H1 (cell line): Measurements from ENCODE around the gene LMO4. TPM values are rescaled to one million over a fixed set of nuclear protein-coding genes. Genes with fewer than 3 reads are reported as not detected.

ENCODE experiments used
- CTCF ChIA-PET: fragments of 300-600 bp; sonication (Branson Sonifier 250); formaldehyde crosslinking; loops from one replicate; lab custom pipeline; 2021; ENCODE audit not compliant: partially characterized antibody; lab: Charles Lee
- POLR2A ChIA-PET: fragments of 300-600 bp; sonication (Branson Sonifier 250); formaldehyde crosslinking; loops from one replicate; lab custom pipeline; 2021; ENCODE audit warnings: inconsistent platforms; ENCODE audit not compliant: partially characterized antibody; lab: Charles Lee
- DNase-seq, 2 experiments: peaks; one replicate each; pipeline versions ENCODE4 v3.0.0 to v3.0.0-alpha.2; 2010 to 2022; ENCODE audit warnings: low spot score in 2 of 2, low read depth in 1 of 2, mixed read lengths in 1 of 2
- FAIRE-seq: peaks from 2 replicates; lab custom pipeline; 2011; peaks lifted over from hg19 to GRCh38; lab: Jason Lieb, UNC
- H2AFZ ChIP-seq: 2 replicates; pipeline ENCODE4 v1.8.1; 2012; ENCODE audit warnings: low read length, inconsistent platforms
- H2AK5ac ChIP-seq: 2 replicates; pipeline ENCODE4 v1.6.1; 2013; ENCODE audit warnings: low read depth, low read length
- H2BK120ac ChIP-seq: replicated peaks from 2 replicates; pipeline ENCODE3; 2013; ENCODE audit warnings: low read depth, low read length, inconsistent platforms
- H2BK12ac ChIP-seq: 2 replicates; pipeline ENCODE4 v1.6.1; 2013; ENCODE audit warnings: low read depth, low read length
- H2BK15ac ChIP-seq: 2 replicates; pipeline ENCODE4 v1.6.1; 2013; ENCODE audit warnings: low read length
- H2BK20ac ChIP-seq: 2 replicates; pipeline ENCODE4 v1.6.1; 2013; ENCODE audit warnings: low read length
- H2BK5ac ChIP-seq: 2 replicates; pipeline ENCODE4 v1.6.1; 2013; ENCODE audit warnings: low read depth, low read length
- H3K14ac ChIP-seq: 2 replicates; pipeline ENCODE4 v1.6.1; 2013; ENCODE audit warnings: inconsistent platforms; ENCODE audit not compliant: insufficient read length
- H3K18ac ChIP-seq: 2 replicates; pipeline ENCODE4 v1.6.1; 2013; ENCODE audit warnings: low read length; ENCODE audit errors: extremely low read depth
- H3K23ac ChIP-seq: 2 replicates; pipeline ENCODE4 v1.6.1; 2013; ENCODE audit warnings: inconsistent platforms; ENCODE audit not compliant: insufficient read length
- H3K23me2 ChIP-seq: 2 replicates; pipeline ENCODE4 v1.6.1; 2013; ENCODE audit warnings: low read depth, low read length
- H3K27ac ChIP-seq: 2 replicates; pipeline ENCODE4 v1.6.1; 2011; ENCODE audit warnings: low read depth, low read length, inconsistent platforms
- H3K27me3 ChIP-seq, 4 experiments: replicated peaks in 1 of 4; 1 replicate in 1 of 4; 2 replicates in 3 of 4; pipeline versions ENCODE4 v1.6.1 to v1.8.1; 2011 to 2013; ENCODE audit warnings: low read length in 3 of 4, mild to moderate bottlenecking in 3 of 4, inconsistent platforms in 2 of 4, mixed read lengths in 2 of 4, moderate library complexity in 1 of 4; ENCODE audit not compliant: control insufficient read depth in 3 of 4, insufficient read depth in 3 of 4; ENCODE audit errors: extremely low read depth in 1 of 4
- H3K36me3 ChIP-seq, 4 experiments: 2 replicates each; pipeline versions ENCODE4 v1.6.1 to v1.8.1; 2011 to 2013; ENCODE audit warnings: mild to moderate bottlenecking in 4 of 4, low read length in 3 of 4, moderate library complexity in 2 of 4, control low read depth in 1 of 4, inconsistent platforms in 1 of 4; ENCODE audit not compliant: insufficient read depth in 4 of 4, control insufficient read depth in 2 of 4
- H3K4ac ChIP-seq: replicated peaks from 2 replicates; pipeline ENCODE3; 2013; ENCODE audit warnings: low read length, low read depth, mixed read lengths, inconsistent platforms; ENCODE audit not compliant: insufficient read length
- H3K4me1 ChIP-seq, 4 experiments: replicated peaks in 1 of 4; 1 replicate in 1 of 4; 2 replicates in 3 of 4; pipeline versions ENCODE4 v1.6.1 to v1.8.1; 2011 to 2013; ENCODE audit warnings: low read length in 3 of 4, inconsistent platforms in 2 of 4, mixed read lengths in 1 of 4; ENCODE audit not compliant: insufficient read depth in 4 of 4, control insufficient read depth in 3 of 4
- H3K4me2 ChIP-seq, 2 experiments: 2 replicates each; pipeline versions ENCODE4 v1.6.1 to v1.8.1; 2011 to 2013; ENCODE audit warnings: low read depth in 2 of 2, low read length in 2 of 2, control low read depth in 1 of 2, inconsistent platforms in 1 of 2, mild to moderate bottlenecking in 1 of 2; ENCODE audit not compliant: insufficient read depth in 1 of 2
- H3K4me3 ChIP-seq, 4 experiments: fragments of 200-600, 300-600 bp in 1 of 4; sonication (generic), shearing (Covaris generic), sonication (Bioruptor Twin) in 1 of 4; 2 replicates each; pipeline versions ENCODE4 v1.5.1 to v1.8.1; 2011 to 2016; ENCODE audit warnings: low read length in 4 of 4, low read depth in 3 of 4, control low read depth in 2 of 4, inconsistent platforms in 2 of 4, mild to moderate bottlenecking in 2 of 4, mixed read lengths in 1 of 4, moderate library complexity in 1 of 4; ENCODE audit not compliant: insufficient read depth in 2 of 4; ENCODE audit errors: extremely low read depth in 1 of 4
- H3K56ac ChIP-seq: replicated peaks from 2 replicates; pipeline ENCODE3; 2013; ENCODE audit warnings: low read depth, mild to moderate bottlenecking, mixed read lengths, low read length, inconsistent platforms; ENCODE audit not compliant: insufficient read length
- H3K79me1 ChIP-seq: 2 replicates; pipeline ENCODE4 v1.6.1; 2013; ENCODE audit warnings: low read depth, low read length, control low read depth
- H3K79me2 ChIP-seq, 2 experiments: 2 replicates each; pipeline versions ENCODE4 v1.6.1 to v1.8.1; 2012 to 2013; ENCODE audit warnings: low read length in 2 of 2, mild to moderate bottlenecking in 2 of 2, inconsistent platforms in 1 of 2; ENCODE audit not compliant: insufficient read depth in 2 of 2, control insufficient read depth in 1 of 2
- H3K9ac ChIP-seq, 4 experiments: replicated peaks in 1 of 4; 1 replicate in 1 of 4; 2 replicates in 3 of 4; pipeline versions ENCODE4 v1.6.1 to v1.8.1; 2011 to 2013; ENCODE audit warnings: low read depth in 3 of 4, low read length in 3 of 4, control low read depth in 2 of 4, mild to moderate bottlenecking in 2 of 4, moderate library complexity in 2 of 4, inconsistent platforms in 1 of 4; ENCODE audit errors: extremely low read depth in 1 of 4
- H3K9me3 ChIP-seq, 2 experiments: 2 replicates each; pipeline versions ENCODE4 v1.6.1 to v1.8.1; 2012 to 2013; ENCODE audit warnings: mild to moderate bottlenecking in 2 of 2, moderate library complexity in 2 of 2, control low read depth in 1 of 2, inconsistent platforms in 1 of 2, low read depth in 1 of 2, low read length in 1 of 2, mixed read lengths in 1 of 2; ENCODE audit not compliant: insufficient read depth in 2 of 2
- H4K20me1 ChIP-seq, 2 experiments: replicated peaks in 1 of 2; 2 replicates each; pipeline versions ENCODE3 to v1.8.1; 2011 to 2013; ENCODE audit warnings: inconsistent platforms in 2 of 2, low read length in 2 of 2, mild to moderate bottlenecking in 1 of 2; ENCODE audit not compliant: insufficient read depth in 2 of 2, control insufficient read depth in 1 of 2
- H4K5ac ChIP-seq: 2 replicates; pipeline ENCODE4 v1.6.1; 2013; ENCODE audit warnings: low read length, low read depth, mixed read lengths, inconsistent platforms; ENCODE audit not compliant: insufficient read length
- H4K8ac ChIP-seq: 2 replicates; pipeline ENCODE4 v1.8.0; 2013; ENCODE audit warnings: mild to moderate bottlenecking, moderate library complexity, low read length, inconsistent platforms; ENCODE audit not compliant: insufficient read depth; ENCODE audit errors: extremely low read depth
- H4K91ac ChIP-seq: replicated peaks from 2 replicates; pipeline ENCODE3; 2013; ENCODE audit warnings: low read length, mixed read lengths, inconsistent platforms; ENCODE audit not compliant: insufficient read length
- CEBPB ChIP-seq: IDR thresholded peaks from 2 replicates; pipeline ENCODE4 v1.6.1; 2012; ENCODE audit warnings: low read depth, low read length
- CTBP2 ChIP-seq: IDR thresholded peaks from 2 replicates; pipeline ENCODE4 v1.7.0; 2011; ENCODE audit warnings: borderline replicate concordance, mild to moderate bottlenecking, moderate library complexity, mixed read lengths, low read length; ENCODE audit not compliant: insufficient read depth, insufficient read length
- E2F6 ChIP-seq: IDR thresholded peaks from 2 replicates; pipeline ENCODE4 v1.6.1; 2012; ENCODE audit warnings: inconsistent platforms
- FOSL1 ChIP-seq: IDR thresholded peaks from 2 replicates; pipeline ENCODE4 v1.6.1; 2011; ENCODE audit warnings: mild to moderate bottlenecking, low read depth, low read length, moderate library complexity; ENCODE audit not compliant: insufficient read depth
- GTF2F1 ChIP-seq: IDR thresholded peaks from 2 replicates; pipeline ENCODE4 v1.6.1; 2012; ENCODE audit warnings: low read depth, low read length, improper control_type of control experiment, borderline replicate concordance
- HDAC2 ChIP-seq, 2 experiments: fragments of 300-600 bp in 1 of 2; sonication (generic) in 1 of 2; IDR thresholded peaks; 2 replicates each; pipeline ENCODE4 v1.6.1; 2011 to 2012; ENCODE audit warnings: low read depth in 2 of 2, low read length in 2 of 2, mild to moderate bottlenecking in 2 of 2, moderate library complexity in 2 of 2, borderline replicate concordance in 1 of 2, inconsistent platforms in 1 of 2
- MAFK ChIP-seq: IDR thresholded peaks from 2 replicates; pipeline ENCODE4 v1.6.1; 2012; ENCODE audit warnings: low read depth, mild to moderate bottlenecking, improper control_type of control experiment, low read length
- POLR2A ChIP-seq, 2 experiments: IDR thresholded peaks; 1 replicate in 1 of 2; 2 replicates in 1 of 2; pipeline ENCODE4 v1.6.1; 2011; ENCODE audit warnings: low read depth in 2 of 2, low read length in 2 of 2, mild to moderate bottlenecking in 2 of 2; ENCODE audit errors: control extremely low read depth in 1 of 2
- POLR2AphosphoS5 ChIP-seq: IDR thresholded peaks from 2 replicates; pipeline ENCODE4 v1.6.1; 2011; ENCODE audit warnings: low read depth, low read length
- POU5F1 ChIP-seq: IDR thresholded peaks from 2 replicates; pipeline ENCODE4 v1.6.1; 2011; ENCODE audit warnings: low read depth, mild to moderate bottlenecking, low read length, moderate library complexity
- RBBP5 ChIP-seq: IDR thresholded peaks from 2 replicates; pipeline ENCODE4 v1.7.1; 2012; ENCODE audit warnings: low read depth, mild to moderate bottlenecking, inconsistent platforms, low read length, moderate library complexity, borderline replicate concordance
- SIRT6 ChIP-seq: IDR thresholded peaks from one replicate; pipeline ENCODE4 v1.7.1; 2012; ENCODE audit warnings: low read length, inconsistent platforms
- SIX5 ChIP-seq: IDR thresholded peaks from 2 replicates; pipeline ENCODE4 v1.6.1; 2011; ENCODE audit warnings: mild to moderate bottlenecking, low read depth, low read length
- TAF1 ChIP-seq: IDR thresholded peaks from 2 replicates; pipeline ENCODE4 v1.6.1; 2011; ENCODE audit warnings: mild to moderate bottlenecking, low read depth, low read length
- WGBS, 2 experiments: shearing (Covaris generic) in 1 of 2; methylation state at CpG; one replicate each; pipeline versions ENCODE4 v1.1.6 to v1.1.7; 2013 to 2015; ENCODE audit warnings: low lambda C conversion rate in 2 of 2, mixed read lengths in 2 of 2, inconsistent platforms in 1 of 2, low coverage in 1 of 2, missing lambda C conversion rate in 1 of 2; ENCODE audit not compliant: insufficient replicate concordance in 2 of 2, insufficient coverage in 1 of 2, insufficient read length in 1 of 2; ENCODE audit errors: extremely low coverage in 1 of 2, missing lambda C conversion rate in 1 of 2; 5-methylcytosine and 5-hydroxymethylcytosine counted together
- polyA plus RNA-seq, 7 experiments: library from polyadenylated mRNA; depleted of rRNA in 3 of 7; stranded (reverse) in 5 of 7; unstranded in 2 of 7; fragments of >200 nt in 5 of 7; fragments of 200-250 nt in 2 of 7; gene quantifications; 1 replicate in 5 of 7; 2 replicates in 1 of 7; 4 replicates in 1 of 7; pipeline versions ENCODE4 v1.2.1 to v1.2.3, GENCODE V29; 2011 to 2013; ENCODE audit warnings: missing spikeins in 2 of 7, mixed read lengths in 2 of 7
- total RNA-seq: library from RNA; stranded (reverse); fragmentation: NEBNext Ultra II Directional; extraction: Animal tissue kit (Norgen Biotek cat#: 25700); gene quantifications from 2 replicates; pipeline ENCODE4 v1.2.1, GENCODE V29; 2021

The LMO4 gene
- total and polyA plus RNA-seq, 2 of the 8 experiments (the other 6 are each of a cell fraction or from before 2014, with no cell fraction given) = 71.7 to 98.7 TPM

GRCh38 chr1:87318806-87319205 is 9.9 kb upstream of the LMO4 start:
- H3K4me3 ChIP-seq = no peak overlapping the region
- no peak overlapping the region for H2BK5ac ChIP-seq
- H2BK120ac ChIP-seq = no peak overlapping the region
- H2AFZ ChIP-seq = no peak overlapping the region
- no peak overlapping the region for H3K9ac ChIP-seq
- H3K4me2 ChIP-seq = no peak overlapping the region
- no peak overlapping the region for H3K23ac ChIP-seq
- H3K79me1 ChIP-seq = no peaks in the 10 kb centered on the region
- no peak overlapping the region for H3K4ac ChIP-seq
- H3K56ac ChIP-seq = no peak overlapping the region
- CTCF ChIA-PET = no interaction called here
- WGBS, 2 experiments = 71% methylated on average over 1 of the region's 1 CpG; no CpG with 5 or more reads in 1 of the 2 experiments
- no peak overlapping the region for H4K8ac ChIP-seq
- no peaks in the 10 kb centered on the region for H3K4me1 ChIP-seq
- H4K5ac ChIP-seq = no peak overlapping the region
- H3K36me3 ChIP-seq = no peaks in the 10 kb centered on the region
- no peaks in the 10 kb centered on the region for H3K9me3 ChIP-seq
- H3K14ac ChIP-seq = no peak overlapping the region
- no peak overlapping the region for H3K27ac ChIP-seq
- H4K91ac ChIP-seq = no peak overlapping the region
- H2BK20ac ChIP-seq = no peak overlapping the region
- FAIRE-seq (no peak), DNase-seq (no peak)
- H2BK12ac ChIP-seq = no peak overlapping the region
- no peak overlapping the region for H2AK5ac ChIP-seq
- H3K18ac ChIP-seq = no peak overlapping the region
- H4K20me1 ChIP-seq = no peaks in the 10 kb centered on the region
- POLR2A ChIA-PET = no interaction called here
- H3K23me2 ChIP-seq = no peaks in the 10 kb centered on the region; the same call in 1 of the 2 replicates
- H2BK15ac ChIP-seq = no peak overlapping the region
- H3K79me2 ChIP-seq = no peaks in the 10 kb centered on the region
- no peaks in the 10 kb centered on the region for H3K27me3 ChIP-seq
- TF ChIP-seq RBBP5 = no peak
- TF ChIP-seq FOSL1 = no peak
- TF ChIP-seq E2F6 = no peak
- no peak for TF ChIP-seq TAF1
- TF ChIP-seq HDAC2 (IDR thresholded peaks at IDR 0.05; ENCODE audit: borderline replicate concordance in 1 of 2, low read depth in 2 of 2, low read length in 2 of 2) = no peak
- no peak for TF ChIP-seq POLR2AphosphoS5
- no peak for TF ChIP-seq MAFK
- TF ChIP-seq CEBPB = no peak
- TF ChIP-seq SIRT6 = no peak
- TF ChIP-seq POU5F1 = no peak
- TF ChIP-seq CTBP2 = no peak
- no peak for TF ChIP-seq SIX5
- no peak for TF ChIP-seq POLR2A (IDR thresholded peaks at IDR 0.05; ENCODE audit: control extremely low read depth in 1 of 2, low read depth in 2 of 2, low read length in 2 of 2)
- TF ChIP-seq GTF2F1 = no peak
